ENCODE data around the gene ALG1.
"Not testable (repeated sequence)": the region's sequence is repeated elsewhere in the genome, so short reads cannot be mapped to it uniquely, and the experiment has no call there.

ALG1 gene, protein sequence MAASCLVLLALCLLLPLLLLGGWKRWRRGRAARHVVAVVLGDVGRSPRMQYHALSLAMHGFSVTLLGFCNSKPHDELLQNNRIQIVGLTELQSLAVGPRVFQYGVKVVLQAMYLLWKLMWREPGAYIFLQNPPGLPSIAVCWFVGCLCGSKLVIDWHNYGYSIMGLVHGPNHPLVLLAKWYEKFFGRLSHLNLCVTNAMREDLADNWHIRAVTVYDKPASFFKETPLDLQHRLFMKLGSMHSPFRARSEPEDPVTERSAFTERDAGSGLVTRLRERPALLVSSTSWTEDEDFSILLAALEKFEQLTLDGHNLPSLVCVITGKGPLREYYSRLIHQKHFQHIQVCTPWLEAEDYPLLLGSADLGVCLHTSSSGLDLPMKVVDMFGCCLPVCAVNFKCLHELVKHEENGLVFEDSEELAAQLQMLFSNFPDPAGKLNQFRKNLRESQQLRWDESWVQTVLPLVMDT

DNA sequence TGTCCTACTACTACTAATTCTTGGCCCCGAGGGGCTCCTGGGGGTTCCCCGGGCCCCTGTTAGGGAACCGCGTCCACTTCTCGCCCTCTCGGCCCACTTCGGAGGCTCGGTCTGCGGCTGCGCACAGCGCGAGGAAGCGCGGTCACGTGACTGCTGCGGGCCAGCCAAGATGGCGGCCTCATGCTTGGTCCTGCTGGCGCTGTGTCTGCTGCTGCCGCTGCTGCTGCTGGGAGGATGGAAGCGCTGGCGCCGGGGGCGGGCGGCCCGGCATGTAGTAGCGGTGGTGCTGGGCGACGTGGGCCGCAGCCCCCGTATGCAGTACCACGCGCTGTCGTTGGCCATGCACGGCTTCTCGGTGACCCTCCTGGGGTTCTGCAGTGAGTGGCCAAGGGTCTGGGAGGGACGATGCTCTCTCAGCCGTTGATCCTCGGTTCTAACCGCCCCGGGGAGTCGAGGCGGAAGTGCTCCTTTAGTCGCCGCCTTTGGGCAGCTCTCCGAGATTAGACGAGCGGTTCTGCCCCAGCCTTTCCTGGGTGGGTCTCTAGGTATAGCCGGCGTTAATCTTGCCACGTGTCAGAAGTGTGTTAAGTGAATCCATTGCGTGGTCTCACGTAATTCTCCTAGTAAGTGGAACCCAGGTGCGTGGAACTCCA, at the start of gene ALG1:
Gene ALG1, plus strand, starts transcription at position 163 of the 653 bp plus-strand sequence. Its CDS starts 7 bp downstream, at position 170.
- peak; percentile 19 for DNase-seq

GRCh38 chr16:5022521-5022920, 49.1 kb upstream of the ALG1 start:
- DNase-seq = no peak

DNA sequence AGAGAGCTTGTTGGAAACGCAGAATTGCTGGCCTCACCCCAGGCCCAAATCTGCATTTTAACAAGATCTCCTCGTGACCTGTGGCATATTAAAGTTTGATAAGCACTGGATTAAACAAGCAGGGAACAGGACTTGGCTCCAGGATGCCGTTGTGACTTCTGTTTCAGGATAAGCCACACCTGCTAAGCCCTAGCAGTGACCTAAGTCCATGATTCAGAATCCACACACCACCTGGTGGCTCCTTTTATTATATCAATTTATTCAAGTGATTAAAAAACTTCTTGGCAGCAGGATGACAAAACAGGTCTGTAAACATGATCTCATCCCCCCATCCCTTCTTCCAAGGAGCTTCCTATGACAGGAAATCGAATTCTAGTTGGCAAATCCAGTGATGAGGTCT, 47.0 kb upstream of the ALG1 start:
- no peak for DNase-seq

DNA sequence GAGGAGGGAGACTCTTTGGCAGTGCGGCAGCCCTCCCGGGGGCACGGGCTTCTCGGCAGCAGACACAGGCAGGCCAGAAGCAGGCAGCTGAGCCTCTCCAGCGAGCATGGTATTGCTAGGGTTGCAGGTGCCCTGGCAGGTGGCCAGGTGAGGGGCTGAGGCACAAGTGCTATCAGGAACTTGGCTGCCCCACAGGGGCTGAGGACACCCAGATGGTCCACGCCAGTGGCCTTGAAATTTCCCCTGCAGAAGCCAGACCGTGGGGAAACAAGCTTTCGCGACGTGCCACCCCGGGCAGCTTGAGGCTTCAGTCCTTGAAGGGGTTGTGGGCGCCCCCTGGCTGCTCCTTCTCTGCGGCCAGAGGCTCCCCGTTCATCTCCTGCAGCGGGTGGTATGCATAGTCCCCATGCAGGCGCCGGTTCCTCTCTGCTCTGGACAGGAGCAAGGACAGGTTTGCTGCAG, 46.4 kb upstream of the ALG1 start:
- no peak for DNase-seq

GRCh38 chr16:5026664-5027063, 45.0 kb upstream of the ALG1 start:
- DNase-seq = no peak

DNA sequence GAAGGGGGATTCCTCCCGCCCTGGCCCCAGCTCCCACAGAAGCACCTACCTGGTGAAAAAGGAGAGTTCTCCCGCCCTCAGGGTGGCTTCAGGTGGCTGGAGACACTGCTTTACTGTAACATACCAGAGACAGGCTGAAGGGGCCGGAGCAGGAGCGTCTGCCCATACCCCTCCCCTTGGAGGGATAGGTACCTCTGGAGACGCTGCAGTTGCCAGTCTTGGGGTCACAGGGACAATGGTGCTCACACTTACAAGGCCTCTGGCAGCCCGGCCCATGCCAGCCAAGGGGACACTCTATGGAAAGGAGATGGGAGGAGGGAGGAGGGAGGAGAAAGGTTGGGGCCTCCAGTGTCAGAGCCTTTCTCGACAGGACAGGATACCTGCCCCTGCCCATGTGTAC, 44.6 kb upstream of the ALG1 start:
- DNase-seq = no peak

DNA sequence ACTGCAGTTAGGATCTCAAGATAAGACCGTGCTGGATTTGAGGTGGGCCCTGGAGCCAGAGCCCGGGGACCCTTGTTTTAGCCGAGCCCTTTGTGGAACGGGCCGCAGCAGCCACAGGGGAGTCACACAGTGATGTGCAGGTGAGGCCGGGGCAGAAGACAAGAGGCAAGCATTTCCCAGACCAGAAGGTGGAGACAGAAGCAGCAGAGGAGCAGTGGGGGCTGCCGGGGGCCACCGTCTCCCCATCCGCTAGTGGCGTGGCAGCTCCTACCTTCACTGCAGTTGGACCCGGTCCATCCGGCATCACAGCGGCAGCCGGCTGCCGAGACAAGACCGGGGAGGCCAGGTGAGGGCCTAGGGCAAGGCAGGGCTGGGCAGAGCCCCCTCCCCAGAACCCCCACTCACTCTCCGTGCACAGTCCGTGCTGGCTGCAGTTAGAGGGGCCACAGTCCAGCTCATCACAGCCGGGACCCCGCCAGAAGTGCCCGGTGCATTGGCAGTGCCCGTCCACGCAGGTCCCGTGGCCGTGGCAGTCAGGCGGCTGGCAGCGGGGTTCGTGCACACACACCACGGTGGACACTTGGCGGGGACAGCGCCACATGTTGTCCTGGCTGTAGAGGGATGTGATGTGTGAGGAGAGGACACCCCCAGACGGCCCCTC, 43.9 kb upstream of the ALG1 start:
- no peak for DNase-seq

DNA sequence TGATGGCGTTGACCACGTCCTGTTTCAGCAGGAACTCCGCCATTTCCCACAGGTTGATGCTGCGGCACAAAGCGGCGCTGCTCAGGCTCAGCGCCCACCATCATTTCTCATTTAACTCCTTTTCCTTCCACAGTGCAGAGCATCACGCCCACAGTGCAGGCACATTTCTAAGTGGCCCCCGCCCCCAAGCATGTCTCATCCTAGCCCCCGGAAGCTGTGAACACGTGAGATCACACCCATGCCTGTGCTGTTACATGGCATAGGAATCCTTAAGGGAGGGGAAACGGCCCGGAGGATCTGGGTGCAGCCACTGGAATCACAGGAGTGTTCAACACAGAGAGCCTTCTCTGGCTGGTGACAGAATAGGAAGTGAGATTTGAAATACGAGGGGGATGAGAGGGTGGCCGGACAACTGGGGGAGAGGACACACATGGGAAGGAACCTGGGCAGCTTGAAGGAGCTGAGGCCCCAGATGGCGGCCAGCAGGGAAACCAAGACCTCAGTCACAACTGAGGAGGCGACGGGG, 42.6 kb upstream of the ALG1 start:
- DNase-seq = no peak

- DNase-seq = no peak
Observed at GRCh38 chr16:5030251-5030870, 41.3 kb upstream of the ALG1 start.

DNA sequence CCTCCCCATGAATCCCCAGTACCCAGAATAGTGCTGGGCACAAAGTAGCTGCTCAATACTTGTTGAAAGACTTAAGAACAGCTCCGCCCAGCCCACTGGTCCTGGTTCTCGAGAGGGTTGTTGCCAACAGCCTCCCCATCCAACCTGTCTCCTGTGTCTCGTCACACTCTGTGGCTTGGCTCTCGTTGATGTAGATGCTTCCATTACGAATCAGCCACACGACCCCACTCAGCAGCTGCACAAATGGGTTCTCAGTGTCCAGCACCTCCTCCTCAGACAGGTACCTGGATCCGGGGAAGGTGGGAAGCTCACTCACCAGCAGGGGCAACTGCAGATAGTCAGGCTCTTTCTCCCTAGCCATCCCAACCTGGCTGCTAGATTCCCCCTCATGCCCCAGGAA, 40.0 kb upstream of the ALG1 start:
- no peak for DNase-seq

- no peak for DNase-seq
Observed at GRCh38 chr16:5032748-5033167, 38.9 kb upstream of the ALG1 start.

GRCh38 chr16:5033256-5034166, 38.1 kb upstream of the ALG1 start, which contains the start of gene NAGPA:
TSS of gene NAGPA (minus strand) at chr16:5033935. CDS start at chr16:5033914, 21 bp downstream.
- no peak for DNase-seq

GRCh38 chr16:5034167-5034523, 37.5 kb upstream of the ALG1 start:
- no peak for DNase-seq

DNA sequence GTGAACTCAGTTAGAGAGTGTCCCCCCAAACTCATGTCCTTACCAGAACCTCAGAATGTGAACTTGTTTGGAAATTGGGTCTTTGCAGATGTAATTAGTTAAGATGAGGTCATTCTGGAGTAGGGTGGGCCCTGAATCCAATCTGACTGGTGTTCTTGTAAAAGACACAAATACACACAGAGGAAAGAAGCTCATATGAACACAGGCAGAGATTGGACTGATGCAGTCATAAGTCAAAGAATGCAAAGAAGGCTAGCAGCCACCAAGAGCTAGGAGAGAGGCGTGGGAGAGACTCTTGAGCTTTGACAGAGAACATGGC, 35.8 kb upstream of the ALG1 start:
- DNase-seq = no peak

GRCh38 chr16:5036228-5037156, 35.2 kb upstream of the ALG1 start:
- DNase-seq = no peak

GRCh38 chr16:5040451-5040850, 31.2 kb upstream of the ALG1 start:
- no peak for DNase-seq

DNA sequence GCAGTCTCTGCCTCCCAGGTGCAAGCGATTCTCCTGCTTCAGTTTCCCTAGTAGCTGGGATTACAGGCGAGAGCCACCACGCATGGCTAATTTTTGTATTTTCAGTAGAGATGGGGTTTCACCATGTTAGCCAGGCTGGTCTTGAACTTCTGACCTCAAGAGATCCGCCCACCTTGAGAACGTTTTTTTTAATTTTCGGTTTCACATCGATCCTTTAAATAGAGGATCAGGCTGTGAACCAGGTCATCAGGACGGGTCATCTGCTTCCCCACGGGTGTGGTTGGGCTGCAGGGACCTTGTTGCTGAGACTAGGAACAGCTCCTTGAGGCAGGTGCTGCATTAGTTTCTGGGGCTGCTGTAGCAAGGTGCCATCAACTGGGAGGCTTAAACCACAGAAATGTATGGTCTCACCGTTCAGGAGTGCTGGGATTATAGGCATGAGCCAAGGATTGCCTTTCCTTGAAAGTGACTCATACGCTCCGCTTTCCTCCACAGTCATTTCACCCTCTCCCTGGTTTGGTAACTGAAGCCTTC, 30.0 kb upstream of the ALG1 start:
- DNase-seq = no peak

- DNase-seq = no peak
Observed at GRCh38 chr16:5042574-5043171, 29.0 kb upstream of the ALG1 start.

DNA sequence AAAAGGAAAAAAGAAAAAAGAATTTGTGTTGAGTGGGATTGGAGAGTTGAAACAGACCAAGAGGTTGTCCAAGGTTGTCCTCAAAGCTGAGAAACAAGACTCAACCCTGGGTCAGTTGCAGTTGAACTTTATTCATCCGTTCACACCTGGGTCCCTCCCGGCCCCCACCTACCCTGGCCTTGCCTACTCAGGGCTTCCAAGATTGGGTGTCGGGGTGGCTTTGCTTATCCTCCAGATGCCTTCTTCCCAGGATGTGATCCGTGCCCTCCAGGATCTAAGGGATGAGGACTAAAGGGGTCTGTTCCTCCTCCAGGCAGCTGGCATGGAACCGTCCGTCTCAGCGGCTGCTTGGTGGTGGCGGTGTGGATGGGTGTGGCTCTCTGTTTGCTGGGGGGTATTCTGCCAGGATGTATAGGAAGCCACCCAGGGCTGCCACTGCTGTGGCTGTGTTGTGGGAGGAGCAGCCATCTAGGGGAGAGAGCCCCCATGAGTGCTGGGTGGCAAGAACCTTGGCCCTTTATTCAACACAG, 27.6 kb upstream of the ALG1 start:
- no peak for DNase-seq

DNA sequence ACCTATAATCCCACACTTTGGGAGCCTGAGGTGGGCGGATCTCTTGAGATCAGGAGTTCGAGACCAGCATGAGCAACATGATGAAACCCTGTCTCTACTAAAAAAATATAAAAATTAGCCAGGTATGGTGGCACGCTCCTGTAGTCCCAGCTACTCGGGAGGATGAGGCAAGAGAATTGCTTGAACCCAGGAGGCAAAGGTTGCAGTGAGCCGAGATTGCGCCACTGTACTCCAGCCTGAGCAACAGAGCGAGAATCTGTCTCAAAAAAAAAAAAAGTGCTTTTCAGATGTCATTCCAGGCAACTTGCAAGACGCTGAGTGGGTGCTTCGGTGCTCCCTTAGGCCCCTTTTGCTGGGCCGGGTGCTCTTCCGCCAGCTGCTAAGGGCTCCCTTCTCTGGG, 27.1 kb upstream of the ALG1 start:
- not testable (repeated sequence) for DNase-seq
